Endothelial cell of umbilical vein (primary cell): ENCODE results near the gene RPEL1.

Experiments used
- EZH2 ChIP-seq: IDR thresholded peaks from 2 replicates; pipeline ENCODE4 v1.6.1; 2012; ENCODE audit warnings: borderline replicate concordance, low read depth, mild to moderate bottlenecking, moderate library complexity, low read length, inconsistent platforms; ENCODE audit not compliant: severe bottlenecking
- FOS ChIP-seq: IDR thresholded peaks from 2 replicates; pipeline ENCODE4 v1.6.1; 2011; ENCODE audit warnings: mild to moderate bottlenecking, low read length, moderate library complexity, borderline replicate concordance; ENCODE audit not compliant: insufficient read depth
- GATA2 ChIP-seq: IDR thresholded peaks from 2 replicates; pipeline ENCODE4 v1.7.0; 2011; ENCODE audit warnings: low read depth, mild to moderate bottlenecking, moderate library complexity, mixed read lengths, low read length; ENCODE audit not compliant: insufficient read length, insufficient read depth
- JUN ChIP-seq: IDR thresholded peaks from 2 replicates; pipeline ENCODE4 v1.6.1; 2011; ENCODE audit warnings: borderline replicate concordance, low read depth; ENCODE audit not compliant: insufficient read length, insufficient read depth
- MAX ChIP-seq: IDR thresholded peaks from 2 replicates; pipeline ENCODE4 v1.6.1; 2011; ENCODE audit not compliant: insufficient read depth, insufficient read length
- MYC ChIP-seq: IDR thresholded peaks from one replicate; pipeline ENCODE4 v1.6.1; 2011; ENCODE audit warnings: mild to moderate bottlenecking, low read depth, low read length
- POLR2A ChIP-seq: IDR thresholded peaks from 2 replicates; pipeline ENCODE4 v1.6.1; 2012; ENCODE audit warnings: low read depth, mild to moderate bottlenecking, control low read depth, low read length
- POLR2AphosphoS5 ChIP-seq: IDR thresholded peaks from 2 replicates; pipeline ENCODE4 v1.6.1; 2012; ENCODE audit warnings: low read depth, mild to moderate bottlenecking, control low read depth, low read length, moderate library complexity; ENCODE audit not compliant: insufficient read depth
- TF ChIP-seq, protein P1 (sequence below), 2 donors: IDR thresholded peaks; 1 replicate in 1 of 2; 2 replicates in 1 of 2; pipeline ENCODE4 v1.5.1; 2011; ENCODE audit warnings: low read length in 2 of 2, mild to moderate bottlenecking in 2 of 2, moderate library complexity in 2 of 2, control low read depth in 1 of 2, inconsistent platforms in 1 of 2, low read depth in 1 of 2; ENCODE audit not compliant: insufficient read depth in 1 of 2; ENCODE audit errors: extremely low read depth in 1 of 2

DNA sequence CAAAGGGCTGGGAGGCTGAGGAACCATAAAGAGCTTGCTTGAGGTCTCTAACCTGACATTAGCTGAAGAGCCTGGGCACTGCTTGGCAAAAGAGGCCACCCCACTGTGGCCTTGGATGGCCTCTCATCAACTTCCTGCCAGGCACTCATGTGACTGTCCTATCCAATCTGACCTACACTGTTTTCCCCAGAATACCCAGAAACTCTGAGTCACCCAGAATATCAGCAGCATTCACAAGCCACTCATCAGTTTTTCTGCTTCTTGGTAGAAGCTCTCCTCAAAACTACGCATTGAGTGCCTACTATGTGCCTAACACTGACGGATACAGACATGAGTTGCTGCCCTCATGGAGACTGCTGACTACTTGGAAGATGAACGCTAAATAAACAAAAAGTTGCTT is 48.5 kb upstream of the RPEL1 start:
- TF ChIP-seq, protein P1, sequence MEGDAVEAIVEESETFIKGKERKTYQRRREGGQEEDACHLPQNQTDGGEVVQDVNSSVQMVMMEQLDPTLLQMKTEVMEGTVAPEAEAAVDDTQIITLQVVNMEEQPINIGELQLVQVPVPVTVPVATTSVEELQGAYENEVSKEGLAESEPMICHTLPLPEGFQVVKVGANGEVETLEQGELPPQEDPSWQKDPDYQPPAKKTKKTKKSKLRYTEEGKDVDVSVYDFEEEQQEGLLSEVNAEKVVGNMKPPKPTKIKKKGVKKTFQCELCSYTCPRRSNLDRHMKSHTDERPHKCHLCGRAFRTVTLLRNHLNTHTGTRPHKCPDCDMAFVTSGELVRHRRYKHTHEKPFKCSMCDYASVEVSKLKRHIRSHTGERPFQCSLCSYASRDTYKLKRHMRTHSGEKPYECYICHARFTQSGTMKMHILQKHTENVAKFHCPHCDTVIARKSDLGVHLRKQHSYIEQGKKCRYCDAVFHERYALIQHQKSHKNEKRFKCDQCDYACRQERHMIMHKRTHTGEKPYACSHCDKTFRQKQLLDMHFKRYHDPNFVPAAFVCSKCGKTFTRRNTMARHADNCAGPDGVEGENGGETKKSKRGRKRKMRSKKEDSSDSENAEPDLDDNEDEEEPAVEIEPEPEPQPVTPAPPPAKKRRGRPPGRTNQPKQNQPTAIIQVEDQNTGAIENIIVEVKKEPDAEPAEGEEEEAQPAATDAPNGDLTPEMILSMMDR (IDR thresholded peaks at IDR 0.05; ENCODE audit: extremely low read depth in 1 of 2, insufficient read depth in 1 of 2, low read depth in 1 of 2, low read length in 2 of 2), result no peak
- no peak for TF ChIP-seq MAX
- peak; percentile 39 for TF ChIP-seq POLR2AphosphoS5
- TF ChIP-seq GATA2, result no peak
- no peak for TF ChIP-seq EZH2
- peak; percentile 63 for TF ChIP-seq JUN
- TF ChIP-seq POLR2A, result no peak
- TF ChIP-seq FOS, result peak; percentile 76
- no peak for TF ChIP-seq MYC
